Measurements from ENCODE around the gene DNMT3B.

DNA sequence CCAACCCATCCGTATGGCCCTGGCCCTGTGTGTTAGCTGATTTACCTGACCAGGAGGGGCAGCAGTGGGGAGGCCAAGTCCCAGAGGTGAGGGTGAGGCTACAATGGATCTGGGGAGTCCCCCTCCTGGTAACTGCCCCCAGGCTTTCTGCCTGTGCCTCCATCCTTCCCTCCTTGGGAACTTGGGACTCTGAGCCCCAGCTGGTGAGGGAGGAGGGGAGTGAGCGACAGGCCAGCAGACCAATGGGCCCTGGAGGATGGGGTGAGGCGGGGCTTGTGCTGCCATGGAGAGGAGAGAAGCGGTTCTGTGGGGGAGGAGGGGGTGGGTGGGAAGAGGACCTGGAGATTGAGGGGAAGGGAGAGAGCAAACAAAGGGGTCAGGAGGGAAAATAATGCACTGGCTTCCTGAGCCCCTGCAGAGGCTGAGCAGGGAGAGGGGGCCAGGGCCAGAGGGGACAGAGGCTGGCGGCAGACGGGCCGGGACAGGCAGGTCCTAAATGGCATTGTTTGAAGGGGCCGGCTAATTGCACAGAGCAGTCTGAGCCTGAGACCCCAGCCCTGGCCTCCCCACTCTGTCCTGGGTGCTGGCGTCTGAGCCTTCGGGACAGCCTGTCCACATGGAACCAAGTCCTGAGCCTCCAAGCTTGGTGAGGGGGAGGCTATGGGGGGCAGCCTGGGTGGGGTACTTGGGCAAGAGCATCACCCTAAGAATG, 17.5 kb downstream of the DNMT3B start:
- no peak for TF ChIP-seq GATA2 (IDR thresholded peaks at IDR 0.05; ENCODE audit: low read depth, low read length)
- TF ChIP-seq GATA3 (IDR thresholded peaks at IDR 0.05; ENCODE audit: low read depth, low read length): no peak

Measured in SH-SY5Y (cell line).